Measurements from ENCODE around the gene ANGEL2.
"Not testable (repeated sequence)": the region's sequence is repeated elsewhere in the genome, so short reads cannot be mapped to it uniquely, and the experiment has no call there.

The ANGEL2 gene

DNA sequence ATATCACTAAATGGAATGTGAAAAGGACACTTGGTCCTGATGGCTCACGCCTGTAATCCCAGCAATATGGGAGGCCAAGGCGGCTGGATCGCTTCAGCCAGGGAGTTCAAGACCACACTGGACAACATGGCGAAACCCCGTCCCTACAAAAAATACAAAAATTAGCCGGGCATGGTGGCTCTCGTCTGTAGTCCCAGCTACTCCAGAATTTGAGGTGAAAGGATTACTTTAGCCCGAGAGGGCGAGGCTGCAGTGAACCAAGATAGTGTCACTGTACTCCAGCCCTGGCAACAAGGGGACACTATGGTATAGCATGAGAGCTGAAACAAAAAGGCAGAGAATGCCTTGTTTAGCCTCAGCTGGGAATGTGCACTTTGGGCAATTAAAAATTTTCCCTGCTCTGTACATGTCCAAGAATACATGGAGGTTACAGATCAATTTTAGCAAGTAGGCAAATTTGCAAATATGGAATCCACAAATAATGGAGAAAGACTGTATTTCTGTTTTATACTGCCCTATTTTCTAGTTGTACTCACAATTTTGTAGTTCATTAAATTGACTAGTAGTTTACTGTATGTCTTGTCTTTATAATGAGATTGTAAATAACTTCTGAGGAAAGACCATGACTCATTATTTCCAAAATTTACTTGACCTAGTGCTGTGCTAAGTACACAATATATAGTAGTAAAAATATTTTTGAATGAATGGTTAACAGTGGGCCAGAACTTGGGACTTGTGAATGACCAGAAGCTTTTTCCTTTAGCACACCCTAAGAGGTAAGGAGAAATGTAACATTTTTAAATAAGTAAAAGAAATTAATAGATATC, 2.0 kb upstream of the ANGEL2 start:
- no peak for DNase-seq

DNA sequence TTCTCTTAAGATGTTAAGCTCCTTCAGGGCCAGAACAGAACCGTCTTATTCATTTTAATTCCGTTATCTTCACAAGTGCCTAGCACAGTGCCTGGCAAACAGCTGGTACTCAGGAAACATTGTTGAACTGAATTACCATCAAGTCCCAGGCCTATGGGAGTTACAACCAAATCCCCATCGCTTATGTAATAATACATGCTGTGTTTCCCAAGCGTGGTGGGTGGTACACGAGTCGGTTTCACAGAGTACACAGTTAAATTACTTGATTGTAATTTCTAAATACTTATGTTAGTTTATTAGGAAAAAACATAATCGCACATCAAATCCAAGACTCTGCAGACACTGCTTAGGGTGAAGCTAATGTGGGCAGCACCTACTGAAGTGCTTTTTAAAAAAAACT, 1.0 kb downstream of the ANGEL2 start:
- DNase-seq, result no peak

- DNase-seq, result no peak
These were observed 7.1 kb downstream of the ANGEL2 start for GRCh38 chr1:213008564-213008963.

- DNase-seq, result no peak
These were observed 12.4 kb downstream of the ANGEL2 start for GRCh38 chr1:213003256-213003655.

DNA sequence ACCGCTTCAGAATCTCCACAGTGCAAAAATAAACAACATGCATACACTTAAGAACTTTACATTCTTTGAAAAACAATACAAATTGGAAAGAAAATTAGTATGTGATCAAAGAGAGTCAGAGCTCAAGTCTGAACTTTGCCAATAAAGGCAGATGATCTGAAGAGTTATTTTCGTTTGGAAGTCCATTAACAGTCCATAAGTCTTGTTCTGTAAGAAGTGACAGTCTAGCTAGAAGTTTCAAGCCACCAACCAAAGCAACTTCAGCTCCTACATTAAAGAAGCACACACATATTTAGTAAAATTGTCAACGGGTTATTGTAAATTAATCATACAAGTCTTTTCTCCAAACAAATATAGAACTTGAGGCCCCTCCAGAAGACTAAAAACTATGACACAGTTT, 20.7 kb downstream of the ANGEL2 start:
- DNase-seq, result no peak

DNA sequence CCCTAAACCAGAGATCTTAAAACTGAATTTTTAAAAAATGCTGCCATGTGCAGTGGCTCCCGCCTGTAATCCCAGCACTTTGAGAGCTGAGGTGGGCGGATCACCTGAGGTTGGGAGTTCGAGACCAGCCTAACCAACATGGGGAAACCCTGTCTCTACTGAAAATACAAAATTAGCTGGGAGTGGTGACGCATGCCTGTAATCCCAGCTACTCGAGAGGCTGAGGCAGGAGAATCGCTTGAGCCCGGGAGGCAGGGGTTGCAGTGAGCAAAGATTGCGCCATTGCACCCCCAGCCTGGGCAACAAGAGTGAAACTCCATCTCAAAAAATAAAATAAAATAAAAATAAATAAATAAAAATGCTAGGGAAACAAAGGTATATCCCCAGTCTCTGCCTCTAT, 21.7 kb downstream of the ANGEL2 start:
- not testable (repeated sequence) for DNase-seq

- DNase-seq, result peak in 1 of 51 donors; percentile 23
These were observed 25.4 kb downstream of the ANGEL2 start for GRCh38 chr1:212990276-212990675.

DNA sequence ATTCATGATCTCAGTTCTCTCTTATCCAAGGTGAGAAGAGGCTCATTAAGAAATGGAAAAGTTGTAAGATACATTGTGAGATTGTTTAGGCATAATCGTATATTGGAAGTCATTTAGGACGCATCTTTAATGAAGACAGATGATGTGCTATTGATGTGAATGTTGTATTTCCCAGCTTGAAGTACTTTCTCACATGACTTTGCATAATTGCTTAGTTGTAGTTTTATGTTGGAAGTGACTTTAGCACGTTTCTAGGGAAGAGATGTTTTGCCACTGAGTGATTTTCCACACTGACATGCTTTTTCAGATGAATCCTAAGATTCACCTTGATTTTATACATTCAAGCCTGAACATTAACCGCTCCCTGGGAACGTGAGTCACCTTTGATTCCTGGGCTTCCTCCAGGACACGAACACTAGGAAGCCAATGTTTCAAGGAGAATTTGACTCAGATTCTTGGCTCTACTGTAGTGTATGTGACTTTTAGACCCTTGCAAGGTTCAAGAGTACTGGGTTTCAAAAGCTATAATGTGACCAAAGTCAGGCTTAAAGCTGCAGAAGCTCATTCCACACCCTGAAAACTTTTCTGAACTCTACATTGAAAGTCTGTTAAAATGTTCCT, 27.9 kb downstream of the ANGEL2 start:
- no peak for DNase-seq

GRCh38 chr1:212986551-212986950, 29.1 kb downstream of the ANGEL2 start:
- no peak for DNase-seq

- no peak for DNase-seq
These were observed 31.0 kb downstream of the ANGEL2 start for GRCh38 chr1:212984522-212985291.

DNA sequence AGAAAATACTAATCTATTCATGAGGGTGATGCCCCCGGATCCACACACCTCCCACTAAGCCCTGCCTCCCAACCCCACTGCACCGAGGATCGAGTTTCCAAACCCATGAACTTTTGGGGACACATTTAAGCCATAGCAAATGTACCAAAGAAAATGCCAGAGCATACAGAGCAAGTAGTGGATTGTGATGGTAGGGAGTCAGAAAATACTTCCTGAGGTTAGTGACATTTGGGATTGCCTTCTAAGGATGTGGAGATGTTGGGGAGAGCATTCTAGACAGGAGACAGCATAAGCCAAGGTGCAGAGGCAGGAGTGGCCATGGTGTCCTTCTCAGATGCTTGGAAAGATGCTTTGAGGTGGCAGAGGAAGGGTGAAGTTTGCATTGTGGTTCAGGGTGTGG, 32.2 kb downstream of the ANGEL2 start:
- DNase-seq, result no peak

- DNase-seq, result peak in 3 of 51 donors; percentile 7 to 44 (median 11)
These were observed 33.1 kb downstream of the ANGEL2 start for GRCh38 chr1:212982430-212983152.

- no peak for DNase-seq
These were observed 33.9 kb downstream of the ANGEL2 start for GRCh38 chr1:212981571-212982328.

DNA sequence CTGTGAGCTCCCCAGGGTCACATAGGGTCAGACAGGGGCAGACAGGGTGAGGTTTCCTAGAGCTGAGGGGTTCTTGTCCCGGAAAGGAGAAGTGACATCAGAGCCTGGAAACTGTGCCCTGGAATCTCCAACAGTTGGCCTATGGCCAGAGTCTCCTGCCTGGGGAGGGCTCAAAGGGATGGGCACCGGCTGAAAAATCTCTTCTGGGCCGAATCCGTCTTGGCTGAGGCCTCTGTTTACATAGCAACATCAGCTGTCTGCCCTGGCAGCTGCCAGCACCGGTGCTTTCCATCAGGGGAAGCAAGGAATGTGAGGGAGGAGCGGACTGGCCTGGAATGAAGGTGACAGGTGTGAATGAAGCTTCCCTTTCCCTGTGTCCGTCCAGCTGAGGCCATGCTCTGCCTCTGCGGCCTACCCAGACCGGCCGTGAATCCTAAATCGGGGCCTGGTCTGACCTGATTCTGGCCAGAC, 34.6 kb downstream of the ANGEL2 start:
- peak in 8 of 51 donors; percentile 2 to 33 (median 10) for DNase-seq

- DNase-seq, result peak in 1 of 51 donors; percentile 16
These were observed 35.4 kb downstream of the ANGEL2 start for GRCh38 chr1:212980123-212980785.

DNA sequence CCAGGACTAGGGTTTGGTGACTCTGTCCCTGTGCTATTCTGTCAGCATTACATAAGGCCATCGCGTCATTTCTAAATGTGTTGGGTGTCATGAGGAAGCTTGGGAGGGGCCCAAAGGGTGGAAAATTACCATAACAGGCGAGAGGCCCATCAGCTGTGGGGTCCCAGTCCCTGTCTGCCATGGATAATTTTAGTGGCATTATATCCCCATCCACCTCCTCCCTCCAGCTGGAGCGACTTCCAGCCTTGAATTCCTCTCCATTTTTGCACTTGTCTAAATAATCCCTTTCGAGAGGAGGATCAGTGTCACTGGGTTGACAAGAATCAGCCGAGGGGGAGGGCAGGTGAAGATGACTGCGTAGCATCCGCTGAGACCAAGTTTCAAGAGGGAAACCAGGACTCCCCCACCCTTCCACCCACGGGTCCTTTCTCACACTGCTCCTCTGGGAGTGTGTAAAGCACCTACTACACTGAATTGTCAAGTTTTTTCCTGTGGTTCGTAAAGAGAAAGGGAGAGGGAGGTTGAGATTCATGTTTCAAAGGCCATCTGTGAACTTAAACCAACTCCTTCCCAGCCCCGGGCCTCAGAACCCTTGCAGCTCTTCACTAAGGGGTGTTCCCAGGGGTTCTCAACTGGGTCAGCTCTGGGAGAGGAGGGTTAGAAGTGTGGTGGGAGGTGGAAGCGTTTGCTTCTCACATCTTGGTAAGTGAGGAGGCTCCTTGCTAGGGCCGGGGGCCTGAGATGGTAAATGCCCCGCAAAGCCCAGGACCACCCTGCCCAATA, 36.1 kb downstream of the ANGEL2 start:
- DNase-seq, result no peak

DNA sequence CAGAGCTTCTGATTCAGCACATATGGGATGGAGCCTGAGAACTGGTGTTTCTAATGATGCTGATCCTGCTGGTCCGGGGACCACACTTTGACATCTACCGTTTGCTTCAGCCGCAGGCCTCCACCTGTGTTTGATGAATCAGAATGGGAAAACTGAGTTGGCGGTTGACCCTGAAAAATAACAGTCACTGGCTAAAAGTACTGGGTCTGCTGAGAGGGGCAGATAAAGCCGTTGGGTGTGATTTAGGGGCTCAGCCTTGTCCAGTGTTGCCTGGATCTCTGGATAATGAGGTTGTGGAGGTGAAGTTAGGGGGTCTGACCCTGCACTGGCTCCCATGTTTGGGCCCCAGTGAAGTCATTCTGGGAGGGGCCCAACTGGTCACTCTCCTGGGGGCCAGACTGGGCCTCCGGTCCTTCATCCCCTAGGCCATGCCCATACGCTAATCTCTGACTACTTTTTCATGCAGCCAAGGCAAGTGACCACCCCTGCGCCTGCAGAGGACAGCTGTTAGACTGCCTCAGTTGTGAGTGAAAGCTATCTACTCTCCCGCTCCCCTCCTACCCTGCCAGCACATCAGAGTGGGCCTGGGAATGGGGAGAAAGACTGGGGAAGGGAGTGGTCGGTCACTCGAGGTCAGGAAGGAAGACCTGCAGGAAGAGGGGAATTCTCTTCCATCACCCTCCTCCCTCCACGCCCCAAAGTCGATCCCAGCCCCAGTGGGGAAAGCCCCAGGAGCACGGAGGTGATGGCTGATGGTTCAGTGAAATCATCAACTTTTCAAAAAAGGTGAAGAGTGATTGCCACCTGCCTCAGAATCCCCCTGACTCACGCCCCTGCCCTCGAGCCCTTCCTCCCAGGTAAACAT, 37.7 kb downstream of the ANGEL2 start:
- no peak for DNase-seq

DNA sequence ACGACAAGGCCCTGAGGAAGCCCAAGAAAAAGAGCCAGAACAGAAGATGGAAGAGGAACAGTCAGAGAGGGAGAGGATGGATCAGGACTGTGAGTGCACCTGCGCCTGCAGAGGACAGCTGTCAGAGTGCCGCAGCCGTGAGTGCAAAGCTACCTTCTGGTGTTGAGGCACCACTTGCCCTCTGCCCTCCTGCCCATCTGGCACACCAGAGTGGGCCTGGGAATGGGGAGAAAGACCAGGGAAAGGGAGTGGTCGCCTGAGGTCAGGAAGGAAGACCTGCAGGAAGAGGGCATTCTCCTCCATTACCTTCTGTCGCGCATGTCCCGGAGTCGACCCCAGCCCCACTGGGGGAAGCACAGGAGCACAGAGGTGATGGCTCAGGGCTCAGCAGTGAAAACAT, 39.1 kb downstream of the ANGEL2 start:
- no peak for DNase-seq
